Loucy (cell line): ENCODE data around the gene UBE2L3.

Source experiments
- H2AFZ ChIP-seq: fragments of 200-600 bp; sonication (generic); 2 replicates; pipeline ENCODE4 v1.6.0; 2016; ENCODE audit warnings: antibody characterized with exemption, mild to moderate bottlenecking, low read length, moderate library complexity
- H3F3A ChIP-seq: fragments of 200-600 bp; 2 replicates; pipeline ENCODE4 v1.6.0; 2016; ENCODE audit warnings: antibody characterized with exemption, low read depth, mild to moderate bottlenecking
- H3K27me3 ChIP-seq: fragments of 200-600 bp; sonication (generic); 2 replicates; pipeline ENCODE4 v1.6.1; 2014; ENCODE audit warnings: low read length, mild to moderate bottlenecking; ENCODE audit not compliant: insufficient read depth, poor library complexity, severe bottlenecking
- H3K36me3 ChIP-seq: fragments of 200-600 bp; sonication (generic); 2 replicates; pipeline ENCODE4 v1.6.1; 2016; ENCODE audit warnings: low read length; ENCODE audit not compliant: insufficient read depth
- H3K4me1 ChIP-seq: fragments of 200-600 bp; sonication (generic); 2 replicates; pipeline ENCODE4 v1.5.1; 2014; ENCODE audit warnings: low read length, mild to moderate bottlenecking; ENCODE audit not compliant: insufficient read depth, poor library complexity, severe bottlenecking
- H3K4me2 ChIP-seq: fragments of 200-600 bp; sonication (generic); 2 replicates; pipeline ENCODE4 v1.6.0; 2014; ENCODE audit warnings: antibody characterized with exemption, low read length, low read depth, mild to moderate bottlenecking; ENCODE audit not compliant: poor library complexity, severe bottlenecking
- H3K4me3 ChIP-seq: fragments of 200-600 bp; sonication (generic); 2 replicates; pipeline ENCODE4 v1.5.1; 2014; ENCODE audit warnings: low read length, mild to moderate bottlenecking, mixed read lengths; ENCODE audit not compliant: poor library complexity, severe bottlenecking
- H3K79me2 ChIP-seq: fragments of 200-600 bp; sonication (generic); 2 replicates; pipeline ENCODE4 v1.6.1; 2014; ENCODE audit warnings: low read length; ENCODE audit not compliant: insufficient read depth
- H3K9ac ChIP-seq: fragments of 200-600 bp; sonication (generic); 2 replicates; pipeline ENCODE4 v1.6.0; 2014; ENCODE audit warnings: mild to moderate bottlenecking, low read depth, low read length, moderate library complexity; ENCODE audit not compliant: poor library complexity, severe bottlenecking
- H3K9me2 ChIP-seq: fragments of 200-600 bp; sonication (generic); replicated peaks from 2 replicates; pipeline ENCODE4 v1.6.1; 2016; ENCODE audit warnings: low read depth, low read length, mixed read lengths
- H3K9me3 ChIP-seq: fragments of 200-600 bp; sonication (generic); 2 replicates; pipeline ENCODE4 v1.6.1; 2014; ENCODE audit warnings: mild to moderate bottlenecking, antibody characterized with exemption, low read length, low read depth; ENCODE audit not compliant: insufficient read depth
- H4K20me1 ChIP-seq: fragments of 200-600 bp; sonication (generic); 2 replicates; pipeline ENCODE4 v1.6.0; 2014; ENCODE audit warnings: antibody characterized with exemption, low read length, mild to moderate bottlenecking; ENCODE audit not compliant: insufficient read depth, poor library complexity, severe bottlenecking
- CTCF ChIP-seq: fragments of 200-600 bp; sonication (generic); conservative IDR thresholded peaks from 2 replicates; pipeline ENCODE4 v1.5.1; 2014; ENCODE audit warnings: mild to moderate bottlenecking, antibody characterized with exemption, low read length
- EZH2phosphoT487 ChIP-seq: fragments of 200-600 bp; IDR thresholded peaks from 2 replicates; pipeline ENCODE4 v1.6.1; 2018; ENCODE audit warnings: antibody characterized with exemption, mild to moderate bottlenecking, moderate library complexity, borderline replicate concordance

Gene UBE2L3

DNA sequence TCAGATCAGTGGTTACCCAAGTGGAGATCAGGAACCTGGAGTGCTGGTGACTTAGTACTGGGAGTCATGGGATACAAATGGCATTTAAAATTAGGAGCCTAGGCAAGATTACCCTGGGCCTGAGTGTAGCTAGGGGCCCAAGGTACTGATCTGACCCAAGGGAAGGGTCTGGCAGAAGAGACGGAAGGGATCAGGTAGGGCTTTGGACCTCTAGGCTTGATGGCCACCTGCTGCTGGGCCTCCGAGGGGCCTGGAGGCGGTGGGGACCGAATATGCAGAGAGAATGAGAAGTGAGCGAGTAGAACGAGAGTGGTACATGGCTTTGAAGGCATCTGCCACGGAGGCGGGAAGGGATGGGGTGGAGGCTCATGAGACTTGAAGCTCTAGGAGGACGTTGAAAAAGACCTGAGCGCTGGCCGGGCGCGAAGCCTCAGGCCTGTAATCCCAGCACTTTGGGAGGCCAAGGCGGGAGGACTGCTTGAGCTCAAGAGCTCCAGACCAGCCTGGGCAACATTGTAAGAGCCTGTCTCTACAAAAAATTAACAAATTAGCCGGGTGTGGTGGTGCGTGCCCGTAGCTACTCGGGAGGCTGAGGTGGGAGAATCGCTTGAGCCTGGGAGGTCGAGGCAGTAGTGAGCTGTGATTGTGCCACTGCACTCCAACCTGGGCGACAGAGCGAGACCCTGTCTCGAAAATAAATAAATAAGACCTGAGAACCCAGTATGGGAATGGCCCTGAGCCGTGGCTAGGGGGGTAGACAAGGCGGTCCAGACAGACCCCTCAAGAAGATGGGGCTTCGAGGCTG is 97.7 kb downstream of the UBE2L3 start:
- peak overlapping the region; percentile 64 for H3K9ac ChIP-seq

DNA sequence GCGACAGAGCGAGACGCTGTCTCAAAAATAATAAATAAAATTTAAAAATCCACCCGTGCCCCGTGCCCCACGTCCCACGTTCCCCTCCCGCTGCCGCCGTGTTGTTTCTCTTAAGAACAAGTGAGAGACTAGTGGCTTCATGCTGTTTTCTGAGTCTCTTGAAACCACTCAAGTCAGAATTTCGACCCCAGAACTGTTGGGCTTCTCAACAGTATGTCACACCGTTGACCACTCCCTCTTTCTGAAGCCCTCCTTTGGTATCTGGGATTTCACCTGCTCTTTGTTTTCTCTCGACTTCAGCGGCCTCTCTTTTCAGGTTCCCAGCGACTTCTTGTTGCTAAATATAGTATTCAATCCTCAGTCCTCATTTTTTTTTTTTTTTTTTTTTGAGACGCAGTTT is 99.3 kb downstream of the UBE2L3 start:
- H3F3A ChIP-seq, result no peaks in the 10 kb centered on the region
- H3K79me2 ChIP-seq, result peaks cover 33% of the 10 kb centered on the region; the same call in 1 of the 2 replicates
- peaks cover 13% of the 10 kb centered on the region; the same call in 1 of the 2 replicates for H3K36me3 ChIP-seq
- H3K9me2 ChIP-seq, result no peaks in the 10 kb centered on the region
- TF ChIP-seq EZH2phosphoT487, result no peak
- TF ChIP-seq CTCF, result no peak
- no peak overlapping the region for H2AFZ ChIP-seq
- H3K27me3 ChIP-seq, result no peaks in the 10 kb centered on the region
- no peaks in the 10 kb centered on the region for H4K20me1 ChIP-seq
- H3K4me1 ChIP-seq, result peaks cover 6% of the 10 kb centered on the region
- H3K4me3 ChIP-seq, result peak overlapping the region; percentile 82
- peak overlapping the region; percentile 77 for H3K4me2 ChIP-seq
- no peaks in the 10 kb centered on the region for H3K9me3 ChIP-seq
- H3K9ac ChIP-seq, result peak overlapping the region; percentile 64

More for the DNA sequence above, 97.7 kb downstream of the UBE2L3 start:
- Histone ChIP-seq H3K9me2 (no peaks in the 10 kb centered on the region), H3K4me3 (peak overlapping the region; percentile 82), H3K27me3 (no peaks in the 10 kb centered on the region), H3K4me2 (peak overlapping the region; percentile 73), H3F3A (no peaks in the 10 kb centered on the region), H3K36me3 (no peaks in the 10 kb centered on the region), H3K79me2 (peaks cover 33% of the 10 kb centered on the region; the same call in 1 of the 2 replicates), H2AFZ (peak overlapping the region; percentile 84), H4K20me1 (no peaks in the 10 kb centered on the region), H3K9me3 (no peaks in the 10 kb centered on the region), H3K4me1 (peaks cover 6% of the 10 kb centered on the region)
- no peak for TF ChIP-seq EZH2phosphoT487
- TF ChIP-seq CTCF, result no peak

GRCh38 chr22:21669026-21669425 is 101.5 kb downstream of the UBE2L3 start:
- H3K9ac ChIP-seq, result no peak overlapping the region
- H3K4me1 ChIP-seq, result peaks cover 6% of the 10 kb centered on the region
- H3K27me3 ChIP-seq, result no peaks in the 10 kb centered on the region
- H3K4me2 ChIP-seq, result no peak overlapping the region
- H3F3A ChIP-seq, result no peaks in the 10 kb centered on the region
- H3K9me3 ChIP-seq, result no peaks in the 10 kb centered on the region
- peaks cover 35% of the 10 kb centered on the region; the same call in 1 of the 2 replicates for H3K36me3 ChIP-seq
- H3K4me3 ChIP-seq, result no peak overlapping the region
- H3K9me2 ChIP-seq, result no peaks in the 10 kb centered on the region
- H3K79me2 ChIP-seq, result peaks cover 33% of the 10 kb centered on the region; the same call in 1 of the 2 replicates
- TF ChIP-seq EZH2phosphoT487 (no peak), CTCF (no peak)
- H2AFZ ChIP-seq, result no peak overlapping the region
- H4K20me1 ChIP-seq, result no peaks in the 10 kb centered on the region
